Upper lobe of left lung (tissue), 4 donors: ENCODE data around the gene CMIP.

ENCODE experiments used
- POLR2A ChIP-seq, 4 donors: fragments of 450-650 bp; IDR thresholded peaks; one replicate each; pipeline ENCODE4 v1.5.1; 2016 to 2017; ENCODE audit warnings: antibody characterized with exemption in 4 of 4, mild to moderate bottlenecking in 2 of 4
- POLR2AphosphoS5 ChIP-seq, 2 donors: sonication (generic); formaldehyde crosslinking; IDR thresholded peaks; one replicate each; pipeline ENCODE4 v1.5.1; 2017; ENCODE audit warnings: antibody characterized with exemption in 2 of 2
- TF ChIP-seq, protein P1 (sequence below), 6 experiments: fragments of 450-650 bp in 4 of 6; fragments of 200-600 bp in 2 of 6; sonication (generic) in 2 of 6; IDR thresholded peaks; one replicate each; pipeline ENCODE4 v1.5.1; 2016 to 2019; ENCODE audit warnings: antibody characterized with exemption in 6 of 6

DNA sequence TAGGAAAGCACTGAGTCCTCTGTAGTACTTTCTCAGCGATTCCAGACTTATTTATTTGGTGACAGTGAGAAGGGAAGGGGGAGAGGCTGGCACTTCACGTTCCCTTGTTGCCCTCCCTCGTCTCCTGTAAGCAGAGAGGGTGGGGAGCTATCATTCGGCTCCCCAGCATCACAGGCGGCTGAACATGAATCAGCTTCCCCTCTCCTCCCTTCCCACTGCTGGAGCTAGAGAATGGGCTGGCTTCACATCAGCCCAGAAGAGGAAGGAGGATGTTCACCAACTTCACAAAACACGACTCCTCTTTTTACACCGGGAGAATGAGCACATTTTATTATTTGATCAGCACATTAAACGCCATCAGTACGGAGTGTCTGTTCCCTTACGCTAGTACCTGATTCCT is 6.7 kb upstream of the CMIP start:
- TF ChIP-seq, protein P1, sequence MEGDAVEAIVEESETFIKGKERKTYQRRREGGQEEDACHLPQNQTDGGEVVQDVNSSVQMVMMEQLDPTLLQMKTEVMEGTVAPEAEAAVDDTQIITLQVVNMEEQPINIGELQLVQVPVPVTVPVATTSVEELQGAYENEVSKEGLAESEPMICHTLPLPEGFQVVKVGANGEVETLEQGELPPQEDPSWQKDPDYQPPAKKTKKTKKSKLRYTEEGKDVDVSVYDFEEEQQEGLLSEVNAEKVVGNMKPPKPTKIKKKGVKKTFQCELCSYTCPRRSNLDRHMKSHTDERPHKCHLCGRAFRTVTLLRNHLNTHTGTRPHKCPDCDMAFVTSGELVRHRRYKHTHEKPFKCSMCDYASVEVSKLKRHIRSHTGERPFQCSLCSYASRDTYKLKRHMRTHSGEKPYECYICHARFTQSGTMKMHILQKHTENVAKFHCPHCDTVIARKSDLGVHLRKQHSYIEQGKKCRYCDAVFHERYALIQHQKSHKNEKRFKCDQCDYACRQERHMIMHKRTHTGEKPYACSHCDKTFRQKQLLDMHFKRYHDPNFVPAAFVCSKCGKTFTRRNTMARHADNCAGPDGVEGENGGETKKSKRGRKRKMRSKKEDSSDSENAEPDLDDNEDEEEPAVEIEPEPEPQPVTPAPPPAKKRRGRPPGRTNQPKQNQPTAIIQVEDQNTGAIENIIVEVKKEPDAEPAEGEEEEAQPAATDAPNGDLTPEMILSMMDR (IDR thresholded peaks at IDR 0.05) = no peak
- TF ChIP-seq POLR2A (IDR thresholded peaks at IDR 0.05) (peak in 1 of 4 donors; percentile 24), POLR2AphosphoS5 (IDR thresholded peaks at IDR 0.05) (no peak)
